Cortex of kidney (tissue), 1 donor: ENCODE data around the gene CREB1.

Source experiments
- DNase-seq: peaks from one replicate; lab custom pipeline; 2025; lab: John Stamatoyannopoulos, UW

The CREB1 gene

GRCh38 chr2:207543272-207543671, 13.5 kb downstream of the CREB1 start:
- no peak for DNase-seq

DNA sequence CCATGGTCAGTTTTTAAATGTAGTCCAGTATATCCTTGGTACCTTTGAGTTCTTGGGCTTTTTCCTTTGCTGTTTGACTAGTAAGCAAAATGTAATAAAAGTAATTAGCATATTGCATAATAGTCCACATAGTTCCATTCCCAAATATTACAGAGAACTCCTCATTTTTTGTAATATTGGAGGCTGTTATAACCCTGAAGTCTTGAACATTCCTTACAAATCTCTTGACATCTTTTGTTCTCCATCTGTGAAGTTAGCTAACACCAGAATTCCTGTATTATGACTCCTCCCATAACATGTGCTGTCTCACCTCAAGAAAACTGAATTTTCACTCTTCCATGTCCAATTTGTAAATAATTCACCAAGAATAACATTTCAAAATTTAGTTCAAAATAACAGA, 17.1 kb downstream of the CREB1 start:
- no peak for DNase-seq

GRCh38 chr2:207549145-207549544, 19.4 kb downstream of the CREB1 start:
- DNase-seq = no peak

- no peak for DNase-seq
Measured at GRCh38 chr2:207558079-207558491, 28.3 kb downstream of the CREB1 start.

GRCh38 chr2:207561386-207562080, 31.8 kb downstream of the CREB1 start:
- no peak for DNase-seq

GRCh38 chr2:207565736-207566500, 36.2 kb downstream of the CREB1 start:
- DNase-seq = no peak

GRCh38 chr2:207567671-207568070, 37.9 kb downstream of the CREB1 start:
- DNase-seq = no peak

GRCh38 chr2:207571370-207571769, 41.6 kb downstream of the CREB1 start:
- DNase-seq = no peak

DNA sequence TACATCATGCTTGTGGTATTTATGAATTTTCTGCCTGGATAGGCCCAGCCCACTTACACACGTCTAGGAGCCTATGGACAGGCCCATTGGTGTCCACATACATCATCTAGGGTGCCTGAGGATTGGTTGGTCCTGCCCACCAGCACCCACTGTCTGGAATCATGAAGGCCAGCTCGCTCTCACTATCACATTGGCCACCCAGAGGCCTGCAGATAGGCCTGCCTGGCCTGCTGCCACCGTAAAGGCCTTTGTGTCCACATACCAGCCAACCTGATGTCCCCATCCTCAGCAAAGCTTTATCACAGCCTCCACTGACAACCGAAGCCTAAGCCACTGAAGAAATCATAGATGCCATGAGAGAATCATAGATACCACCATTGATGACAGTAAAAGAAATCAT, 55.2 kb downstream of the CREB1 start:
- no peak for DNase-seq

DNA sequence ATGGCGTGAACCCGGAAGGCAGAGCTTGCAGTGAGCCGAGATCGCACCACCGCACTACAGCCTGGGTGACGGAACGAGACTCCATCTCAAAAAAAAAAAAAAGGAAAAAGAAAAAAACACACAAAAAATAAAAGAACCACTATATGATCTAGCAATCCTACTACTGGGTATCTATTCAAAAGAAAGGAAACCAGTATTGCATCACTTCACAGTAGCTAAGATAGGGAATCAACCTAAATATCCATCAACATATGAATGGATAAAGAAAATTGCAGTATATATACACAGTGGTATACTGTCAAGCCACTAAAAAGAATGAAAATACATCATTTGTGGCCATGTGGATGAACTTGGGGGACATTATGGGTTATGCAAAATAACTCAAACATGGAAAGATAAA, 57.5 kb downstream of the CREB1 start:
- DNase-seq = no peak

DNA sequence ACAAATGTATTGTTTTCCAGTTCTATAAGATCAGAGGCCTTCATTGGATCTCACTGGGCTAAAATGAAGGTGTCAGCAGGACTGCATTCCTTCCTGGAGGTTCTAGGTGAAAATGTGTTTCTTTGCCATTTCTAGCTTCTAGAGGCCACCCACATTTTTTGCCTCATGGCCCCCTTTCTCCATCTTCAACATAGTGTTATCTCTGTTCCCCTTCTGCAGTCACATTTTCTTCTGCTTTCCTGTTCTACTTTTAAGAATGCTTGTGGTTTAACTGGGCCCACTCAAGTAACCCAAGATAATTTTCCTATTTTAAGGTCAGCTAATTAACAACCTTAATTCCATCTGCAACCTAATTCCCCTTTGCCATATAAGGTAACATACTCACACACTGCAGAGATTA, 59.4 kb downstream of the CREB1 start:
- DNase-seq = no peak

DNA sequence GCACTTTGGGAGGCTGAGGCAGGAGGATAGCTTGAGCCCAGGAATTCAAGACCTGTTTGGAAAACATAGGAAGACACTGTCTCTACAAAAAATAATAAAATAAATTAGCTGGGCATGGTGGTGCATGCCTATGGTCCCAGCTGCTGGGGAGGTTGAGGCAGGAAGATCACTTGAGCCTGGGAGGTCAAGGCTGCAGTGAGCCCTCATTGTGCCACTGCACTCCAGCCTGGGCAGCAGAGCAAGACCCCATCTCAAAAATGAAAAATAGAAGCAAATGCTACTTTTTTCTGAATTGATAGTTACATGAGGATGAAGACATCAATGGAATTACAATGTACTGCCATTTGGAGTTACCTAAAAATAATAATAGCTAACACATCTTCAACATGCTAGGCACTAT, 63.5 kb downstream of the CREB1 start:
- DNase-seq = no peak

- DNase-seq = no peak
Measured at GRCh38 chr2:207594264-207594663, 64.5 kb downstream of the CREB1 start.

DNA sequence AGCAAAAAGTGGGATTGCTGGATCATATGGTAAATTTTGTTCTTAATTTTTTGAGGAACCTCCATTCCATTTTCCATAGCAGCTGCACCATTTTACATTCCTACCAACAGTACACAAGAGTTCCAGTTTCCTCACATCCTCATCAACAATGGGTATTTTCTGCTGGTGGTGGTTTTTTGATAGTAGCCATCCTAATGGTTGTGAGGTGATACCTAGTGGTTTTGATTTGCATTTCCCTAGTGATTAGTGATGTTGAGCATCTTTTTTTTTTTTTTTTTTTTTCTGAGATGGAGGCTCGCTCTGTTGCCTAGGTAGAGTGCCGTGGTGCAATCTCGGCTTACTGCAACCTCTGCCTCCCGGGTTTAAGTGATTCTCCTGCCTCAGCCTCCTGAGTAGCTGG, 65.0 kb downstream of the CREB1 start:
- DNase-seq = no peak

- DNase-seq = no peak
Measured at GRCh38 chr2:207599636-207600035, 69.9 kb downstream of the CREB1 start.

GRCh38 chr2:207600231-207600630, 70.5 kb downstream of the CREB1 start:
- no peak for DNase-seq

DNA sequence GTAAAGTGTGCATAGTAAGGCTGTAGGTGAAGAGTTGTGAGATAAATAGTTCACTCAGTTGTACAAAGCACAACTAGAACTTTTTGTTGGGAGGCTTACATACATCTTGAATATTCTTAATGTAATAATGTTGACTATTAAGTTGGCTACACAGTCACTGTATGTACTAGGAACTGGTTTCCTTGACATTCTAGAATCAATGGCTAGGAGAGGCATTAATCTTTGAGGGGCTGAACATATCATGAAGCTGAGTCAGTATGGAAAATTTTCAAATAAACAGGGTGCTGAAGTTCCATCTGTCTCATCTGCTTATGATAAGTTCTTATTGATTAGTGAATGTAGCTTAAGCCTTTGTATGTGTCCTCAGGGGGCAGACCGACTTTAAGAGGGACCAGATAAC, 72.0 kb downstream of the CREB1 start:
- DNase-seq = no peak

DNA sequence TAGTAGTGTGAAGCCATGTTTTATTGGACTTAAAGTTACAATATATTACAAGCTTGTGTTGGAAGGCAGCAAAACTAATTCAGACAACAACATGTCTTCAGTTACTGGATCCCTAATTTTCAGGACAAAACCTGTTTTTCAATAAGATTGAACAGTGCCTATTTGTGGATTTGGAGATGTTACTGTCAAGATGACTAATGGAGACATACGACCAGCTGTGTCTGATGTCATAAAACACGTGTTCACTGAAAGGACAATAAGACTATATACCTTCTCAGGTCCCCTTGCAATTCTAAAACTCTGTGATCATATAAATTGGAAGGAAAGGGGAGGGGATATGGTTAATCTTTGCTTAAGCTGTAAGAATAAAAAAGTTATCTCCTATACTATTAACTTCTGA, 73.7 kb downstream of the CREB1 start:
- DNase-seq = no peak

- DNase-seq = no peak
Measured at GRCh38 chr2:207606399-207606798, 76.6 kb downstream of the CREB1 start.

GRCh38 chr2:207606829-207607228, 77.1 kb downstream of the CREB1 start:
- no peak for DNase-seq

DNA sequence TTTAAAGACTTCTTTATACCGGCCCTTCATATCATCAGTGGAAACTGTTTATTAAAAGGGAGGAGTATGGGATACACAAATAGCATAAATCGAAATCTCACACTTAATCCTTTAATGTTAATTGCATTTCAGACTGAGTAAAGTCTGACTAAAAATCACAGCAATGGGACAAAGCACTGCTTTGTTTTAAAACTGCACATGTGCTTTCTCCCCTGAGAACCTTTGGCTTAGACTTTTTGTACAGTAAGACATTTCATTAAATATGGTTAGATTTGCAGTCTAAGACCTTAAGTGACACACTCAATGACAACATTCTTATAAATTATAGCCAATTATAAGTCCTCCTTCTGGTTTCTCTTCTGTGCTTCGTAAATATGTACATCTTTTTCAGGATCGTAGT, 83.0 kb downstream of the CREB1 start:
- DNase-seq = no peak

DNA sequence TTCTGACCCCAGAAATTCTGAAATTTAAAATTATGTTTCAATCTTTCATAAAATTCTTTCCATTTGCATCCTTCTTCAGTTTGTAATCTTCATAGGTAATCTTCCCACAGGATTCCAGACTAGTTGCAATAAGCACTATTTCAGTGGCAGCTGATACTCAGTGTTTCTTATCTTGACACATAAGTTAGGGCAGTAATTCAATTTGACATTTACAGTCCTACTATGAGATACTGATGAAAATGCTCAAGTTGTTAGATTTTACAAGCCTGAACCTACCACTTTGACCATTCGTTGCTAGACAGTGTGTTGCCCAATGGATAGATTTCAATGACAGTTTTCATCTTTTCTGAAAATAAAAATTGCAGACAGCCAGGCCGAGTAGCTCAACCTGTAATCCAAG, 85.1 kb downstream of the CREB1 start:
- DNase-seq = no peak

DNA sequence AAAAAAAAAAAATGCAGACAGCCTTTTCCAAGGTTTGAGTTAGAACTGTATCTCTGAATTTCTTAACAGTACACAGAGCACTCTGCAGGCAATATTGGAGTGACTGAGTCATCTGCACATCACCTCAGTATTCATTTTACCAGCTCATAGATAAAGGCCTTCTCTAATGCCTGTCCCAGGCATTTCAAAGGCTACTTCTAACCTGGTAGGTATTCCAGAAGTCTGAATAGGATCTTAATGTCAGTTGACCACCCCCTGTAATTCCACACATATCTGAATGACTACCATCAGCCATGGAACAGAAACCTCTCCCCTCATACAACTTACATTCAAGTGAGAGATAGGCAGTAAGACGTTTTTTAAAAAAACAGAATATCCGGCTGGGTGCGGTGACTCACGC, 86.4 kb downstream of the CREB1 start:
- no peak for DNase-seq
